AG09319 (cell line): ENCODE measurements around the gene LUC7L.
"Not testable (repeated sequence)": the region's sequence is repeated elsewhere in the genome, so short reads cannot be mapped to it uniquely, and the experiment has no call there.

Experiments
- DNase-seq: peaks from one replicate; pipeline ENCODE4 v3.0.0-alpha.2; 2010; ENCODE audit warnings: low read depth; ENCODE audit errors: extremely low read depth
- CTCF ChIP-seq: IDR thresholded peaks from 2 replicates; pipeline ENCODE4 v1.5.1; 2011; ENCODE audit warnings: low read depth, mild to moderate bottlenecking, inconsistent platforms, low read length, moderate library complexity

The LUC7L gene

DNA sequence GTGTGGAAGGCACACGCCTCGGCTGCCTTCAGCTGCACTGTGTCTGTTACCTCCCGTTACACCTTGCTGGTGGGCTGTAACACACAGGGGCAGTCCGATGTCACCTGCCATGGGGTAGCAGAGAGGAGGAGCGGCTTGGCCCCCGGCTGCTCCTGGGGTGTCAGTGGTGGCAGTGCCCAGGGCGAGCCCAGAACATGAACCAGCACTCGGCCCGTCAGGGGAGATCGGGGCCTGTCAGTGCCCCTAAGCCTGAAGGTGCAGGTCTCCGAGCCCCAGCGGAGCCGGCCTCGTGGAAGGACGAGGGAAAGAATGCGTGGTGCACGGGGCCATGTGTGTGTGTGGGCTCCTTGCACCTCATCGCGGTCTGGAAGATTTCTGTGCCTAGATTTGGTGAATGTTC lies 31.1 kb upstream of the LUC7L start:
- no peak for DNase-seq
- TF ChIP-seq CTCF = no peak

DNA sequence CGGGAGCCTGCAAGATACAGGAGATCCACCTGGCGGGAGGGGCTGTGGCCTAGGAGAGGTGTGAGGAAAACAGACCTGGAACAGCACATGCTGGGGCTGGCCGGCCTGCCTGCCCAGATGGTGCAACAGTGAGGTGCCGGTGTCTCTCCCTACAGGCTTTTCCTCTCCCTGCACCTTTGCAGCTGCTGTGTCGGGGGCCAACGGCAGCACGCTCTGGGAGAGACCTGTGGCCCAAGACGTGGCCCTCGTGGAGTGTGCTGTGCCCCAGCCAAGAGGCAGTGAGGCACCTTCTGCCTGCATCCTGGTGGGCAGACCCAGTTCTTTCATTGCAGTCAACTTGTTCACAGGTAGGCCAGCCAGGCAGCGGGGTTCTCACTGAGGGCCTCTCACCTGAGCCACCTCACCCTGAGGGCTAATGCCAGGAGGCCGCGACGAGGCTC lies 30.6 kb upstream of the LUC7L start:
- DNase-seq = no peak
- TF ChIP-seq CTCF = no peak

DNA sequence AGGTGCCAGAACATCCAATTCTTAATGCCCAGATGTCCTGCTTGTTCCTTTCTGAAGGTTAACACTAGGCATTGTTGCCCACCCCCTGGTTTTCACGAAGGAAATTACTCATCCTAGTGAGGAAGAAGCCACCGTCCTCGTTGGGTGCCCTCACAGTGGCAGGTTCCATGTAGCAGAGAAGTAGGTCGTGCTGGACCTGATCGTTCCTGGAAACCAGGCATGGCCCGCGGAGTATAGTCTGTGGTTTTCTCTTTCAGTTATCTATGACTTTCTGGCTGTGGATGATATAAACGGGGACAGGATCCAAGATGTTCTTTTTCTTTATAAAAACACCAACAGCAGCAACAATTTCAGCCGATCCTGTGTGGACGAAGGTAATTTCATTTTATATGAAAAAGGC lies 30.0 kb upstream of the LUC7L start:
- no peak for DNase-seq
- TF ChIP-seq CTCF = no peak

DNA sequence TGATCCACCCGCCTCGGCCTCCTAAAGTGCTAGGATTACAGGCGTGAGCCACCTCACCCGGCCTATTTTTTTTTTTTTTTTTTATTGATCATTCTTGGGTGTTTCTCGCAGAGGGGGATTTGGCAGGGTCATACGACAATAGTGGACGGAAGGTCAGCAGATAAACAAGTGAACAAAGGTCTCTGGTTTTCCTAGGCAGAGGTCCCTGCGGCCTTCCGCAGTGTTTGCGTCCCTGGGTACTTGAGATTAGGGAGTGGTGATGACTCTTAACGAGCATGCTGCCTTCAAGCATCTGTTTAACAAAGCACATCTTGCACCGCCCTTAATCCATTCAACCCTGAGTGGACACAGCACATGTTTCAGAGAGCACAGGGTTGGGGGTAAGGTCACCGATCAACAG lies 28.8 kb upstream of the LUC7L start:
- not testable (repeated sequence) for DNase-seq

GRCh38 chr16:255183-255582 lies 25.9 kb upstream of the LUC7L start:
- no peak for DNase-seq
- no peak for TF ChIP-seq CTCF

DNA sequence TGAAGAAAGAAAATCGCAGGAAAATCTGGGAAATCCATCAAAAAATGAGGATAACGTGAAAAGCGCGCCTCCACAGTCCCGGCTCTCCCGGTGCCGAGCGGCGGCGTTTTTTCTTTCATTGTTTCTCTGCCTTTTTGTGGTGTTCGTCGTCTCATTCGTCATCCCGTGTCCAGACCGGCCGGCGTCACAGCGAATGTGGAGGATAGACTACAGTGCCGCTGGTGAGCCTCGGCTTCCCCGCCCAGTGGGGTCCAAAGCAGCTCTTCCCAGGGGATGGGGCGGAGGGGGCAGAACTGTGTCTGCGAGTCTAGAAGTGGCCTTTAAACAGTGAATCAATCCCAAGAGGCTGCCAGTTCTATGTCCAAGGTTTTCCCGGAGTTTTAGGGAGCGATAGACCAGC lies 25.2 kb upstream of the LUC7L start:
- no peak for DNase-seq
- TF ChIP-seq CTCF = no peak

GRCh38 chr16:253833-254232 lies 24.6 kb upstream of the LUC7L start:
- DNase-seq = no peak
- no peak for TF ChIP-seq CTCF
